ENCODE data around the gene PTGES.

GRCh38 chr9:129719135-129719534 lies 33.7 kb downstream of the PTGES start:
- TF ChIP-seq SUZ12 (IDR thresholded peaks at IDR 0.05; ENCODE audit: extremely low read depth, insufficient read depth, insufficient read length) (no peak), YY1 (IDR thresholded peaks at IDR 0.05; ENCODE audit: insufficient read depth, insufficient read length) (no peak)

All from NT2/D1 (cell line).